ENCODE data around the gene PHYHIPL. TPM values are rescaled to one million over a fixed set of nuclear protein-coding genes. Genes with fewer than 3 reads are reported as not detected.

The PHYHIPL gene
- total RNA-seq, 1 experiment from 2014 or later, result not detected

- Histone ChIP-seq H3K9me3 (ENCODE audit: low read length) (no peaks in the 10 kb centered on the region), H3K4me1 (ENCODE audit: insufficient read depth, low read length) (no peaks in the 10 kb centered on the region), H3K9me2 (replicated peaks; ENCODE audit: low read length) (no peaks in the 10 kb centered on the region), H3K36me3 (ENCODE audit: low read depth, low read length) (no peaks in the 10 kb centered on the region), H3K79me2 (ENCODE audit: low read length) (no peaks in the 10 kb centered on the region), H3K4me3 (ENCODE audit: low read length) (no peak overlapping the region), H3F3A (ENCODE audit: low read length, unreplicated experiment) (no peaks in the 10 kb centered on the region), H3K27me3 (ENCODE audit: low read length) (peaks cover 62% of the 10 kb centered on the region), H3K4me2 (ENCODE audit: low read length) (no peak overlapping the region), H4K20me1 (ENCODE audit: low read length) (no peaks in the 10 kb centered on the region), H2AFZ (ENCODE audit: low read length) (no peak overlapping the region), H3K27ac (ENCODE audit: low read length) (no peak overlapping the region), H3K9ac (ENCODE audit: low read length) (no peak overlapping the region)
- POLR2A ChIA-PET (ENCODE audit: unreplicated experiment), result no interaction called here
- BruUV-seq (replicated peaks), result no TSS peak
- CTCF ChIA-PET, result no interaction called here
- TF ChIP-seq EZH2phosphoT487 (IDR thresholded peaks at IDR 0.05; ENCODE audit: borderline replicate concordance, low read length), result no peak
- no peak for TF ChIP-seq CTCF (conservative IDR thresholded peaks at IDR 0.05; ENCODE audit: low read depth, low read length)
- TF ChIP-seq EZH2 (IDR thresholded peaks at IDR 0.05; ENCODE audit: low read length, unreplicated experiment), result no peak
- ATAC-seq, result no peak
- DNase-seq, result no peak
- intact Hi-C loops (cut with micrococcal nuclease), result no loop called here
These were observed 95.6 kb downstream of the PHYHIPL start for GRCh38 chr10:59272061-59272460.

- Histone ChIP-seq H3K79me2 (ENCODE audit: low read length) (no peaks in the 10 kb centered on the region), H3K36me3 (ENCODE audit: low read depth, low read length) (no peaks in the 10 kb centered on the region), H3K9ac (ENCODE audit: low read length) (no peak overlapping the region), H3K27me3 (ENCODE audit: low read length) (peaks cover 48% of the 10 kb centered on the region), H3K4me1 (ENCODE audit: insufficient read depth, low read length) (no peaks in the 10 kb centered on the region), H4K20me1 (ENCODE audit: low read length) (no peaks in the 10 kb centered on the region), H3K4me3 (ENCODE audit: low read length) (no peak overlapping the region), H3F3A (ENCODE audit: low read length, unreplicated experiment) (no peaks in the 10 kb centered on the region), H3K9me3 (ENCODE audit: low read length) (no peaks in the 10 kb centered on the region), H3K9me2 (replicated peaks; ENCODE audit: low read length) (no peaks in the 10 kb centered on the region), H3K27ac (ENCODE audit: low read length) (no peak overlapping the region), H2AFZ (ENCODE audit: low read length) (no peak overlapping the region), H3K4me2 (ENCODE audit: low read length) (no peak overlapping the region)
- no peak for DNase-seq
- no peak for TF ChIP-seq EZH2phosphoT487 (IDR thresholded peaks at IDR 0.05; ENCODE audit: borderline replicate concordance, low read length)
- no peak for TF ChIP-seq CTCF (conservative IDR thresholded peaks at IDR 0.05; ENCODE audit: low read depth, low read length)
- no peak for TF ChIP-seq EZH2 (IDR thresholded peaks at IDR 0.05; ENCODE audit: low read length, unreplicated experiment)
- POLR2A ChIA-PET (ENCODE audit: unreplicated experiment), result no interaction called here
- CTCF ChIA-PET, result no interaction called here
- ATAC-seq, result no peak
- BruUV-seq (replicated peaks), result no TSS peak
- intact Hi-C loops (cut with micrococcal nuclease), result no loop called here
These were observed 97.0 kb downstream of the PHYHIPL start for GRCh38 chr10:59273445-59273844.

- ATAC-seq (no peak), DNase-seq (no peak)
- H3K4me1 ChIP-seq (ENCODE audit: insufficient read depth, low read length), result no peaks in the 10 kb centered on the region
- no peak overlapping the region for H3K4me2 ChIP-seq (ENCODE audit: low read length)
- H3K36me3 ChIP-seq (ENCODE audit: low read depth, low read length), result no peaks in the 10 kb centered on the region
- ChIA-PET POLR2A (ENCODE audit: unreplicated experiment) (no interaction called here), CTCF (no interaction called here)
- no peak overlapping the region for H2AFZ ChIP-seq (ENCODE audit: low read length)
- peaks cover 24% of the 10 kb centered on the region for H3K27me3 ChIP-seq (ENCODE audit: low read length)
- H3K9me2 ChIP-seq (replicated peaks; ENCODE audit: low read length), result no peaks in the 10 kb centered on the region
- H4K20me1 ChIP-seq (ENCODE audit: low read length), result no peaks in the 10 kb centered on the region
- intact Hi-C loops (cut with micrococcal nuclease), result no loop called here
- H3F3A ChIP-seq (ENCODE audit: low read length, unreplicated experiment), result no peaks in the 10 kb centered on the region
- no peak overlapping the region for H3K4me3 ChIP-seq (ENCODE audit: low read length)
- BruUV-seq (replicated peaks), result no TSS peak
- no peaks in the 10 kb centered on the region for H3K9me3 ChIP-seq (ENCODE audit: low read length)
- H3K27ac ChIP-seq (ENCODE audit: low read length), result no peak overlapping the region
- H3K79me2 ChIP-seq (ENCODE audit: low read length), result no peaks in the 10 kb centered on the region
- TF ChIP-seq EZH2phosphoT487 (IDR thresholded peaks at IDR 0.05; ENCODE audit: borderline replicate concordance, low read length) (no peak), EZH2 (IDR thresholded peaks at IDR 0.05; ENCODE audit: low read length, unreplicated experiment) (no peak), CTCF (conservative IDR thresholded peaks at IDR 0.05; ENCODE audit: low read depth, low read length) (no peak)
- no peak overlapping the region for H3K9ac ChIP-seq (ENCODE audit: low read length)
These were observed 99.7 kb downstream of the PHYHIPL start for GRCh38 chr10:59276133-59276532.

Measured in PC-3 (cell line).